TTC549 (cell line): ENCODE data around the gene AMELX.

Experiments used
- FAIRE-seq: peaks from 2 replicates; lab custom pipeline; 2012; peaks lifted over from hg19 to GRCh38; lab: Jason Lieb, UNC

Gene AMELX

GRCh38 chrX:11309220-11309619 is 16.0 kb downstream of the AMELX start:
- FAIRE-seq, result no peak

GRCh38 chrX:11311706-11312105 is 18.5 kb downstream of the AMELX start:
- FAIRE-seq, result no peak

- no peak for FAIRE-seq
These were observed 26.8 kb downstream of the AMELX start for GRCh38 chrX:11319806-11320520.

- no peak for FAIRE-seq
These were observed 28.8 kb downstream of the AMELX start for GRCh38 chrX:11321986-11322385.

- no peak for FAIRE-seq
These were observed 34.9 kb downstream of the AMELX start for GRCh38 chrX:11328134-11328533.

- no peak for FAIRE-seq
These were observed 35.8 kb downstream of the AMELX start for GRCh38 chrX:11329021-11329420.

- FAIRE-seq, result no peak
These were observed 38.6 kb downstream of the AMELX start for GRCh38 chrX:11331788-11332187.

- FAIRE-seq, result no peak
These were observed 41.0 kb downstream of the AMELX start for GRCh38 chrX:11334165-11334564.

- no peak for FAIRE-seq
These were observed 43.0 kb downstream of the AMELX start for GRCh38 chrX:11336201-11336600.

GRCh38 chrX:11337292-11338009 is 44.2 kb downstream of the AMELX start:
- no peak for FAIRE-seq

GRCh38 chrX:11341274-11342201 is 48.3 kb downstream of the AMELX start:
- no peak for FAIRE-seq

- no peak for FAIRE-seq
These were observed 49.5 kb downstream of the AMELX start for GRCh38 chrX:11342673-11343072.

- no peak for FAIRE-seq
These were observed 53.0 kb downstream of the AMELX start for GRCh38 chrX:11346121-11346682.

- no peak for FAIRE-seq
These were observed 54.1 kb downstream of the AMELX start for GRCh38 chrX:11347300-11347699.

GRCh38 chrX:11349020-11349419 is 55.8 kb downstream of the AMELX start:
- no peak for FAIRE-seq

- FAIRE-seq, result no peak
These were observed 56.6 kb downstream of the AMELX start for GRCh38 chrX:11349661-11350337.
